K562 (cell line): Measurements from ENCODE around the gene GNAI3. TPM values are rescaled to one million over a fixed set of nuclear protein-coding genes. Genes with fewer than 3 reads are reported as not detected.

ENCODE experiments used
- ATAC-seq: fragments of 200-7000 bp; cut with Tn5 transposase; 3 replicates; pipeline ENCODE4 v1.9.1; 2020; ENCODE audit warnings: moderate library complexity
- BruUV-seq: library from RNA; stranded (reverse); fragments of 400-500 nt; replicated peaks from 2 replicates; lab custom pipeline; 2021; lab: Mats Ljungman, UMichigan
- CTCF ChIA-PET: fragments of 300-600 bp; formaldehyde crosslinking; extraction: SDS; loops from one replicate; lab custom pipeline; 2021; ENCODE audit warnings: low intra/inter-chr PET ratio; lab: Yijun Ruan, JAX
- POLR2A ChIA-PET: fragments of 300-600, 350-650 bp; sonication (Branson Sonifier 250); formaldehyde crosslinking; extraction: SDS; loops from one replicate; lab custom pipeline; 2021; ENCODE audit warnings: antibody characterized with exemption, inconsistent platforms; lab: Yijun Ruan, JAX
- DNase-seq, 4 experiments: peaks; one replicate each; pipeline versions ENCODE4 v3.0.0 to v3.0.0-alpha.2; 2011 to 2018; ENCODE audit warnings: low spot score in 3 of 4, mixed read lengths in 3 of 4; ENCODE audit errors: extremely low read depth in 1 of 4
- FAIRE-seq: peaks from 2 replicates; lab custom pipeline; 2011; peaks lifted over from hg19 to GRCh38; lab: Jason Lieb, UNC
- H2AFZ ChIP-seq: 2 replicates; pipeline ENCODE4 v1.6.0; 2011; ENCODE audit warnings: low read depth, low read length, control low read depth, inconsistent platforms
- H3K27ac ChIP-seq: fragments of 200-600 bp; 3 replicates; pipeline ENCODE4 v1.8.0; 2011; ENCODE audit warnings: low read depth, mild to moderate bottlenecking, control low read depth, inconsistent platforms, low read length, moderate library complexity, mixed read lengths; ENCODE audit errors: extremely low read depth
- H3K27me3 ChIP-seq, 2 experiments: fragments of 300-600 bp in 1 of 2; 2 replicates in 1 of 2; 3 replicates in 1 of 2; pipeline versions ENCODE4 v1.6.0 to v1.8.0; 2011; ENCODE audit warnings: inconsistent platforms in 2 of 2, low read length in 2 of 2, mild to moderate bottlenecking in 1 of 2, mixed read lengths in 1 of 2, moderate library complexity in 1 of 2; ENCODE audit not compliant: control insufficient read depth in 2 of 2, insufficient read depth in 2 of 2
- H3K36me3 ChIP-seq: fragments of 300-600 bp; 3 replicates; pipeline ENCODE4 v1.8.0; 2011; ENCODE audit warnings: mild to moderate bottlenecking, low read length, inconsistent platforms; ENCODE audit not compliant: control insufficient read depth, insufficient read depth
- H3K4me1 ChIP-seq, 2 experiments: fragments of 200-600 bp in 1 of 2; replicated peaks in 1 of 2; 2 replicates in 1 of 2; 3 replicates in 1 of 2; pipeline versions ENCODE4 v1.5.1 to v1.8.0; 2011; ENCODE audit warnings: inconsistent platforms in 2 of 2, low read length in 2 of 2, mild to moderate bottlenecking in 1 of 2, mixed read lengths in 1 of 2, moderate library complexity in 1 of 2; ENCODE audit not compliant: control insufficient read depth in 2 of 2, insufficient read depth in 2 of 2
- H3K4me2 ChIP-seq: 2 replicates; pipeline ENCODE4 v1.6.1; 2011; ENCODE audit warnings: low read length, control low read depth, inconsistent platforms, mixed read lengths; ENCODE audit not compliant: insufficient read depth
- H3K4me3 ChIP-seq: fragments of 200-600 bp; sonication (generic), shearing (Covaris generic); 2 replicates; pipeline ENCODE4 v1.5.1; 2016; ENCODE audit warnings: control low read depth, inconsistent platforms
- H3K79me2 ChIP-seq: fragments of 200-600 bp; 3 replicates; pipeline ENCODE4 v1.8.0; 2011; ENCODE audit warnings: low read length, inconsistent platforms; ENCODE audit not compliant: control insufficient read depth, insufficient read depth
- H3K9ac ChIP-seq, 2 experiments: 2 replicates each; pipeline versions ENCODE4 v1.6.0 to v1.6.1; 2011; ENCODE audit warnings: low read depth in 2 of 2, low read length in 2 of 2, control low read depth in 1 of 2, inconsistent platforms in 1 of 2, mild to moderate bottlenecking in 1 of 2, mixed read lengths in 1 of 2; ENCODE audit not compliant: insufficient read depth in 1 of 2
- H3K9me1 ChIP-seq: one replicate; pipeline ENCODE4 v1.6.0; 2011; ENCODE audit warnings: inconsistent platforms, mild to moderate bottlenecking, low read length, moderate library complexity; ENCODE audit not compliant: control insufficient read depth, insufficient read depth
- H3K9me3 ChIP-seq: replicated peaks from 2 replicates; pipeline ENCODE4 v1.5.1; 2011; ENCODE audit warnings: low read depth, low read length, inconsistent platforms; ENCODE audit not compliant: control insufficient read depth, insufficient read depth
- H4K20me1 ChIP-seq: replicated peaks from 2 replicates; pipeline ENCODE4 v1.6.1; 2011; ENCODE audit warnings: low read length, inconsistent platforms, mixed read lengths; ENCODE audit not compliant: control insufficient read depth, insufficient read depth
- MAFF ChIP-seq: IDR thresholded peaks from 2 replicates; pipeline ENCODE4 v1.6.1; 2012; ENCODE audit warnings: low read length, improper control_type of control experiment
- NCOA2 ChIP-seq, 2 experiments: fragments of 450-650 bp; IDR thresholded peaks; 2 replicates each; pipeline ENCODE4 v1.6.1; 2018; ENCODE audit warnings: mild to moderate bottlenecking in 2 of 2, moderate library complexity in 1 of 2; ENCODE audit not compliant: partially characterized antibody in 2 of 2
- NFYB ChIP-seq: IDR thresholded peaks from 2 replicates; pipeline ENCODE4 v1.6.1; 2011; ENCODE audit warnings: mild to moderate bottlenecking, moderate library complexity; ENCODE audit not compliant: insufficient read length; ENCODE audit errors: extremely low read depth
- NR1H2 ChIP-seq: sonication (generic); formaldehyde crosslinking; IDR thresholded peaks from 2 replicates; pipeline ENCODE4 v1.4.0; 2020; ENCODE audit warnings: mild to moderate bottlenecking, missing genetic modification reagents
- PHB ChIP-seq: fragments of 250-450 bp; sonication (Bioruptor Pico); IDR thresholded peaks from 2 replicates; pipeline ENCODE4 v1.5.0; 2021
- PHF21A ChIP-seq: fragments of 450-650 bp; IDR thresholded peaks from 2 replicates; pipeline ENCODE4 v1.6.1; 2017; ENCODE audit warnings: low read depth, borderline replicate concordance
- SP1 ChIP-seq: sonication (generic); formaldehyde crosslinking; IDR thresholded peaks from 2 replicates; pipeline ENCODE4 v1.8.1; 2022; ENCODE audit warnings: mild to moderate bottlenecking, missing genetic modification reagents
- ZKSCAN1 ChIP-seq: fragments of 150-350 bp; IDR thresholded peaks from 2 replicates; pipeline ENCODE4 v1.6.1; 2016; ENCODE audit warnings: low read depth, low read length
- WGBS: fragments of 100-300 bp; shearing (Covaris generic); methylation state at CpG from one replicate; pipeline ENCODE4 v1.1.6; 2016; ENCODE audit warnings: low coverage, mixed read lengths; ENCODE audit not compliant: insufficient coverage; ENCODE audit errors: missing lambda C conversion rate; 5-methylcytosine and 5-hydroxymethylcytosine counted together
- in situ Hi-C: fragments of 300-500 bp; cut with MboI; formaldehyde crosslinking; loops from 4 replicates; pipeline ENCODE4 v1.15.0; 2018; ENCODE audit warnings: inconsistent platforms, mixed read lengths
- intact Hi-C: fragments of 100-400 bp; cut with micrococcal nuclease; formaldehyde crosslinking; loops from 2 replicates; pipeline ENCODE4 v1.14.2; 2022
- polyA plus RNA-seq, 8 experiments: library from polyadenylated mRNA; depleted of rRNA in 4 of 8; stranded (reverse) in 5 of 8; unstranded in 3 of 8; fragments of >200 nt; fragmentation: Nextera tagmentation in 2 of 8; fragmentation: Illumina TruSeq in 1 of 8; extraction: Ambion mirVana in 2 of 8; extraction: Trizol in 1 of 8; gene quantifications; 2 replicates each; pipeline versions ENCODE4 v1.2.1 to v1.2.3, GENCODE V29; 2011 to 2014; ENCODE audit warnings: inconsistent platforms in 1 of 8, missing spikeins in 1 of 8
- total RNA-seq, 7 experiments: library from RNA; depleted of rRNA in 6 of 7; stranded (reverse); fragments of >200 nt in 6 of 7; fragmentation: Illumina TruSeq in 2 of 7; extraction: Trizol in 2 of 7; gene quantifications; 2 replicates each; pipeline versions ENCODE4 v1.2.1 to v1.2.3, GENCODE V29; 2011 to 2021; ENCODE audit warnings: low replicate concordance in 1 of 7
- TF ChIP-seq, protein P1 (sequence below): fragments of 450-650 bp; formaldehyde crosslinking; IDR thresholded peaks from 2 replicates; pipeline ENCODE4 v1.4.0; 2020; ENCODE audit warnings: mild to moderate bottlenecking, moderate library complexity
- TF ChIP-seq, protein P2 (sequence below), 2 experiments: fragments of 150-350 bp in 1 of 2; IDR thresholded peaks; 2 replicates each; pipeline ENCODE4 v1.6.1; 2012 to 2016; ENCODE audit warnings: low read depth in 2 of 2, low read length in 2 of 2, mild to moderate bottlenecking in 1 of 2, moderate library complexity in 1 of 2
- TF ChIP-seq, protein P3 (sequence below): fragments of 250-450 bp; sonication (Bioruptor Pico); IDR thresholded peaks from 2 replicates; pipeline ENCODE4 v1.4.0; 2020; ENCODE audit warnings: mild to moderate bottlenecking, moderate library complexity
- TF ChIP-seq, protein P4 (sequence below), 2 experiments: IDR thresholded peaks; 2 replicates each; pipeline ENCODE4 v1.6.1; 2011; ENCODE audit warnings: borderline replicate concordance in 1 of 2, control low read depth in 1 of 2, low read depth in 1 of 2, low read length in 1 of 2, mild to moderate bottlenecking in 1 of 2, mixed read lengths in 1 of 2, moderate library complexity in 1 of 2; ENCODE audit not compliant: insufficient read depth in 1 of 2, insufficient read length in 1 of 2, poor library complexity in 1 of 2, severe bottlenecking in 1 of 2; ENCODE audit errors: extremely low read depth in 1 of 2

Gene GNAI3
- total and polyA plus RNA-seq, 9 of the 15 experiments (the other 6 are each of a cell fraction or from before 2014, with no cell fraction given) = 6.3 to 13.2 (median 8.9) TPM

DNA sequence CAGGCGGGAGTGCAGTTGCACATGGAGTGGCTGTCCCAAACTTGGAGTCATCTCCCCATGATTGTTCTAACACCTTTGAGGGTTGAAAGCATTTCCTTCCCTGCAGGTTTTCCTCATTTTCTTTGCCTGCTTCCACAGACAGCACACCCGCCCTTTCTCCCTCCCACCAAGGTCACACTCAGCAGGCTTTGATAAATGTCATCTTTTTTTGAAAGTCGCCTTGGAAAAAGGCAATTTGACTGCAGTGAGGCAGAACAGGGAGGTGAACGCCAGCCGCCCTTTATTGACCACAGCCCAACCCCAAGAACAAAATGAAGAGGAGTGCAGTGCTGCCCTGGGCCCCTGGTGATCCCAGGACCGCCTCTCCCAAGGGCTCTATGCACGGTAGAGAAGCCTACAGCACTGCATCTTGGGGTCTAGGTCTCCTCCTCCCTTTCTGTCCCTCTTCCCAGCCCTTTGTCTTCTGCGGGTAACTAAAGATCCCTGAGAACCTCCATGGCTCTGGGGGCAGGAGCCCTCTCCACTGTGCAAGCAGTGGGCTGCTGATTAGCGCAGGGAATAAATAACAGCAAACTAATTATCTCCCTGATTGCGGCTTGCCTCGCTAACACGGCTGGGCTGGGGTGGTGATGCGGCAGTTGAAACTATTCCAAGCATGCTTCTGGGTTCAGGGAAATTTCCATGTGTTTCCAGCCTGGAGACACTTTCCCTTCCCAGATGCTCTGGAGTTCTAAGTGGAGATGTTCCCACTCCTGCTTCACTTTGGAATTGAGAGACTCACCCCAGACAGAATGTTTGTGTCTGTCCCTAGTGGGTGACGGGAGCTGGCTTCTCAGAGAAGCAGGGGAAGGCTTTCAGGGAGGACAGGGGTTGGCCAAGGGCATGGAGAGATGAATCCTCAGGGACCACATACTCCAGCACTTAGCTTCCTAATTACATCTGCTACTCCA is 27.1 kb upstream of the GNAI3 start:
- no peak for DNase-seq
- intact Hi-C loops = no loop called here
- FAIRE-seq = no peak
- peaks cover 28 to 33% of the 10 kb centered on the region in 2 experiments for H3K27me3 ChIP-seq
- H3K9me1 ChIP-seq = no peaks in the 10 kb centered on the region
- ChIA-PET POLR2A (interaction anchor here (0.5 to 1.2 kb wide), 7 partner anchors 8 to 269 kb away, joined by 3 to 4 read pairs (median 3); partner anchors contain the start of genes CYB561D1 and GNAI3), CTCF (no interaction called here)
- BruUV-seq = no TSS peak
- no peaks in the 10 kb centered on the region for H3K36me3 ChIP-seq
- H3K4me3 ChIP-seq = no peak overlapping the region
- WGBS = 4% methylated on average over 14 of the region's 14 CpGs
- no peaks in the 10 kb centered on the region for H4K20me1 ChIP-seq
- peak; percentile 37 for ATAC-seq
- H3K27ac ChIP-seq = no peak overlapping the region
- no peaks in the 10 kb centered on the region for H3K79me2 ChIP-seq
- H3K4me1 ChIP-seq = no peaks in the 10 kb centered on the region; a peak in 1 of 5 replicates
- no peaks in the 10 kb centered on the region for H3K9me3 ChIP-seq
- no peak overlapping the region for H3K9ac ChIP-seq
- H2AFZ ChIP-seq = no peak overlapping the region
- in situ Hi-C loops = no loop called here
- no peak overlapping the region for H3K4me2 ChIP-seq
- no peak for TF ChIP-seq PHF21A
- no peak for TF ChIP-seq PHB
- TF ChIP-seq NFYB = no peak
- TF ChIP-seq, protein P1, sequence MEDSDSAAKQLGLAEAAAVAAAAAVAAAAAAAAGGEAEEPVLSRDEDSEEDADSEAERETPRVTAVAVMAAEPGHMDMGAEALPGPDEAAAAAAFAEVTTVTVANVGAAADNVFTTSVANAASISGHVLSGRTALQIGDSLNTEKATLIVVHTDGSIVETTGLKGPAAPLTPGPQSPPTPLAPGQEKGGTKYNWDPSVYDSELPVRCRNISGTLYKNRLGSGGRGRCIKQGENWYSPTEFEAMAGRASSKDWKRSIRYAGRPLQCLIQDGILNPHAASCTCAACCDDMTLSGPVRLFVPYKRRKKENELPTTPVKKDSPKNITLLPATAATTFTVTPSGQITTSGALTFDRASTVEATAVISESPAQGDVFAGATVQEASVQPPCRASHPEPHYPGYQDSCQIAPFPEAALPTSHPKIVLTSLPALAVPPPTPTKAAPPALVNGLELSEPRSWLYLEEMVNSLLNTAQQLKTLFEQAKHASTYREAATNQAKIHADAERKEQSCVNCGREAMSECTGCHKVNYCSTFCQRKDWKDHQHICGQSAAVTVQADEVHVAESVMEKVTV (CRISPR knock-in tag) = no peak
- TF ChIP-seq, protein P2, sequence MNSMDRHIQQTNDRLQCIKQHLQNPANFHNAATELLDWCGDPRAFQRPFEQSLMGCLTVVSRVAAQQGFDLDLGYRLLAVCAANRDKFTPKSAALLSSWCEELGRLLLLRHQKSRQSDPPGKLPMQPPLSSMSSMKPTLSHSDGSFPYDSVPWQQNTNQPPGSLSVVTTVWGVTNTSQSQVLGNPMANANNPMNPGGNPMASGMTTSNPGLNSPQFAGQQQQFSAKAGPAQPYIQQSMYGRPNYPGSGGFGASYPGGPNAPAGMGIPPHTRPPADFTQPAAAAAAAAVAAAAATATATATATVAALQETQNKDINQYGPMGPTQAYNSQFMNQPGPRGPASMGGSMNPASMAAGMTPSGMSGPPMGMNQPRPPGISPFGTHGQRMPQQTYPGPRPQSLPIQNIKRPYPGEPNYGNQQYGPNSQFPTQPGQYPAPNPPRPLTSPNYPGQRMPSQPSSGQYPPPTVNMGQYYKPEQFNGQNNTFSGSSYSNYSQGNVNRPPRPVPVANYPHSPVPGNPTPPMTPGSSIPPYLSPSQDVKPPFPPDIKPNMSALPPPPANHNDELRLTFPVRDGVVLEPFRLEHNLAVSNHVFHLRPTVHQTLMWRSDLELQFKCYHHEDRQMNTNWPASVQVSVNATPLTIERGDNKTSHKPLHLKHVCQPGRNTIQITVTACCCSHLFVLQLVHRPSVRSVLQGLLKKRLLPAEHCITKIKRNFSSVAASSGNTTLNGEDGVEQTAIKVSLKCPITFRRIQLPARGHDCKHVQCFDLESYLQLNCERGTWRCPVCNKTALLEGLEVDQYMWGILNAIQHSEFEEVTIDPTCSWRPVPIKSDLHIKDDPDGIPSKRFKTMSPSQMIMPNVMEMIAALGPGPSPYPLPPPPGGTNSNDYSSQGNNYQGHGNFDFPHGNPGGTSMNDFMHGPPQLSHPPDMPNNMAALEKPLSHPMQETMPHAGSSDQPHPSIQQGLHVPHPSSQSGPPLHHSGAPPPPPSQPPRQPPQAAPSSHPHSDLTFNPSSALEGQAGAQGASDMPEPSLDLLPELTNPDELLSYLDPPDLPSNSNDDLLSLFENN (IDR thresholded peaks at IDR 0.05; ENCODE audit: low read depth in 2 of 2, low read length in 2 of 2) = no peak
- TF ChIP-seq, protein P3, sequence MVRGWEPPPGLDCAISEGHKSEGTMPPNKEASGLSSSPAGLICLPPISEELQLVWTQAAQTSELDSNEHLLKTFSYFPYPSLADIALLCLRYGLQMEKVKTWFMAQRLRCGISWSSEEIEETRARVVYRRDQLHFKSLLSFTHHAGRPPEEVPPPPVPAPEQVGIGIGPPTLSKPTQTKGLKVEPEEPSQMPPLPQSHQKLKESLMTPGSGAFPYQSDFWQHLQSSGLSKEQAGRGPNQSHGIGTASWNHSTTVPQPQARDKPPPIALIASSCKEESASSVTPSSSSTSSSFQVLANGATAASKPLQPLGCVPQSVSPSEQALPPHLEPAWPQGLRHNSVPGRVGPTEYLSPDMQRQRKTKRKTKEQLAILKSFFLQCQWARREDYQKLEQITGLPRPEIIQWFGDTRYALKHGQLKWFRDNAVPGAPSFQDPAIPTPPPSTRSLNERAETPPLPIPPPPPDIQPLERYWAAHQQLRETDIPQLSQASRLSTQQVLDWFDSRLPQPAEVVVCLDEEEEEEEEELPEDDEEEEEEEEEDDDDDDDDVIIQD (CRISPR knock-in tag) = no peak
- TF ChIP-seq ZKSCAN1 = no peak
- no peak for TF ChIP-seq MAFF
- TF ChIP-seq NCOA2 (IDR thresholded peaks at IDR 0.05; ENCODE audit: partially characterized antibody in 2 of 2) = no peak
- TF ChIP-seq NR1H2 (CRISPR knock-in tag) = no peak
- TF ChIP-seq SP1 (CRISPR knock-in tag) = no peak
- TF ChIP-seq, protein P4, sequence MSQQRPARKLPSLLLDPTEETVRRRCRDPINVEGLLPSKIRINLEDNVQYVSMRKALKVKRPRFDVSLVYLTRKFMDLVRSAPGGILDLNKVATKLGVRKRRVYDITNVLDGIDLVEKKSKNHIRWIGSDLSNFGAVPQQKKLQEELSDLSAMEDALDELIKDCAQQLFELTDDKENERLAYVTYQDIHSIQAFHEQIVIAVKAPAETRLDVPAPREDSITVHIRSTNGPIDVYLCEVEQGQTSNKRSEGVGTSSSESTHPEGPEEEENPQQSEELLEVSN (IDR thresholded peaks at IDR 0.05; ENCODE audit: borderline replicate concordance in 1 of 2, extremely low read depth in 1 of 2, insufficient read depth in 1 of 2, insufficient read length in 1 of 2, low read depth in 1 of 2, low read length in 1 of 2, poor library complexity in 1 of 2, severe bottlenecking in 1 of 2) = no peak
